ENCODE results near the gene EVPL. TPM values are rescaled to one million over a fixed set of nuclear protein-coding genes. Genes with fewer than 3 reads are reported as not detected.

EVPL gene
- total and polyA plus RNA-seq, 2 of the 13 experiments (the other 11 are each of a cell fraction or from before 2014, with no cell fraction given) = 2.1 to 8.2 TPM

DNA sequence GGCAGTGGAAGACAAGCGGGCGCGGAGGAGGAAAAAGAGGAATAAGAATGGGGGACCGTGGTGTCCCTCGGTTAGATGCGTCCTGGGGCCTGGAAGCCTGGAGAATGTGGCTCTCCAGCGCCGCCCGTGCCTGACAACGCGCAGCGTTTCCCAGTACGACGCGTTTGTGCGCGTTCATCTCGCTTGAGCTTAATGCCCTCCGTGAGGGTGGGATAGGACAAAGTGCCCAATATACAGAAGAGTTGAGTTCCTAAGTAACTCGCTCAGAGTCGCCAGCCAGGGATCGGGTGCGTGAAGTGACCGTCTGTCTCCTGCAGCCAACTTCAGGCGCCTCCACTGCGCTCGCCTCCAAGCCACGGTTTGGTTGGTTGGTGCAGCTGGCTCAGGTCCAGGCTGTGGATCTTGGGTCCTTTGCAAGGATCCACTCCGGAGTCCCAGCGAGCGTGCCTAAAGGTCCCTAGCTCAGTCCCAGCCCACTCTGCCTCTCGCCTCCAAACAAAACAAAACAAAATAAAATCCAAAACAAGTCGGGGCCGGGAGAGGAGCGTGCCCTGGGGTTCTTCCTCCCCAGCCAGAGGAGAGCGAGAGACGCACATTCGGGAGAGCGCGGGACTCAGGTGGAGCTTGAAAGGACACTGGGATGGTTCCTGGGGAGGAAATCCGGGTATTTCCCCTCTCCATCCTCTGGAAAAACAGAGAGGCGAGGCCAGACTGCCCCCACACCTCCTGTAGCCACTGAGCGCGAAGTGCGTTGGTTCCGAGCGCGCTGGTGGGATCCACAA lies 48.4 kb upstream of the EVPL start (continued):
- TF ChIP-seq, protein P1, sequence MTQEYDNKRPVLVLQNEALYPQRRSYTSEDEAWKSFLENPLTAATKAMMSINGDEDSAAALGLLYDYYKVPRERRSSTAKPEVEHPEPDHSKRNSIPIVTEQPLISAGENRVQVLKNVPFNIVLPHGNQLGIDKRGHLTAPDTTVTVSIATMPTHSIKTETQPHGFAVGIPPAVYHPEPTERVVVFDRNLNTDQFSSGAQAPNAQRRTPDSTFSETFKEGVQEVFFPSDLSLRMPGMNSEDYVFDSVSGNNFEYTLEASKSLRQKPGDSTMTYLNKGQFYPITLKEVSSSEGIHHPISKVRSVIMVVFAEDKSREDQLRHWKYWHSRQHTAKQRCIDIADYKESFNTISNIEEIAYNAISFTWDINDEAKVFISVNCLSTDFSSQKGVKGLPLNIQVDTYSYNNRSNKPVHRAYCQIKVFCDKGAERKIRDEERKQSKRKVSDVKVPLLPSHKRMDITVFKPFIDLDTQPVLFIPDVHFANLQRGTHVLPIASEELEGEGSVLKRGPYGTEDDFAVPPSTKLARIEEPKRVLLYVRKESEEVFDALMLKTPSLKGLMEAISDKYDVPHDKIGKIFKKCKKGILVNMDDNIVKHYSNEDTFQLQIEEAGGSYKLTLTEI (CRISPR knock-in tag; conservative IDR thresholded peaks at IDR 0.05) = no peak
- no peak for TF ChIP-seq NPAS2 (CRISPR knock-in tag; IDR thresholded peaks at IDR 0.05; ENCODE audit: borderline replicate concordance)
- TF ChIP-seq ZNF790 (CRISPR knock-in tag; IDR thresholded peaks at IDR 0.05; ENCODE audit: borderline replicate concordance) = no peak
- TF ChIP-seq ATF7-NPFF (CRISPR knock-in tag; IDR thresholded peaks at IDR 0.05; ENCODE audit: low read depth) = no peak
- no peak for TF ChIP-seq HOXA7 (CRISPR knock-in tag; IDR thresholded peaks at IDR 0.05)
- no peak for TF ChIP-seq ZKSCAN5 (CRISPR knock-in tag; IDR thresholded peaks at IDR 0.05)
- TF ChIP-seq, protein P2, sequence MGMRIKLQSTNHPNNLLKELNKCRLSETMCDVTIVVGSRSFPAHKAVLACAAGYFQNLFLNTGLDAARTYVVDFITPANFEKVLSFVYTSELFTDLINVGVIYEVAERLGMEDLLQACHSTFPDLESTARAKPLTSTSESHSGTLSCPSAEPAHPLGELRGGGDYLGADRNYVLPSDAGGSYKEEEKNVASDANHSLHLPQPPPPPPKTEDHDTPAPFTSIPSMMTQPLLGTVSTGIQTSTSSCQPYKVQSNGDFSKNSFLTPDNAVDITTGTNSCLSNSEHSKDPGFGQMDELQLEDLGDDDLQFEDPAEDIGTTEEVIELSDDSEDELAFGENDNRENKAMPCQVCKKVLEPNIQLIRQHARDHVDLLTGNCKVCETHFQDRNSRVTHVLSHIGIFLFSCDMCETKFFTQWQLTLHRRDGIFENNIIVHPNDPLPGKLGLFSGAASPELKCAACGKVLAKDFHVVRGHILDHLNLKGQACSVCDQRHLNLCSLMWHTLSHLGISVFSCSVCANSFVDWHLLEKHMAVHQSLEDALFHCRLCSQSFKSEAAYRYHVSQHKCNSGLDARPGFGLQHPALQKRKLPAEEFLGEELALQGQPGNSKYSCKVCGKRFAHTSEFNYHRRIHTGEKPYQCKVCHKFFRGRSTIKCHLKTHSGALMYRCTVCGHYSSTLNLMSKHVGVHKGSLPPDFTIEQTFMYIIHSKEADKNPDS (CRISPR knock-in tag; IDR thresholded peaks at IDR 0.05) = no peak
- TF ChIP-seq SNAPC2 (CRISPR knock-in tag; IDR thresholded peaks at IDR 0.05) = no peak
- TF ChIP-seq, protein P3, sequence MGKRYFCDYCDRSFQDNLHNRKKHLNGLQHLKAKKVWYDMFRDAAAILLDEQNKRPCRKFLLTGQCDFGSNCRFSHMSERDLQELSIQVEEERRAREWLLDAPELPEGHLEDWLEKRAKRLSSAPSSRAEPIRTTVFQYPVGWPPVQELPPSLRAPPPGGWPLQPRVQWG (CRISPR knock-in tag; IDR thresholded peaks at IDR 0.05; ENCODE audit: borderline replicate concordance, low read depth) = no peak
- no peak for TF ChIP-seq MYC (CRISPR knock-in tag; IDR thresholded peaks at IDR 0.05; ENCODE audit: borderline replicate concordance)
- no peak for TF ChIP-seq POGZ (CRISPR knock-in tag; IDR thresholded peaks at IDR 0.05)
- no peak for TF ChIP-seq FIP1L1 (IDR thresholded peaks at IDR 0.05; ENCODE audit: borderline replicate concordance, insufficient read depth, low read depth, low read length)
- TF ChIP-seq MZF1 (CRISPR knock-in tag; IDR thresholded peaks at IDR 0.05; ENCODE audit: borderline replicate concordance) = no peak
- TF ChIP-seq, protein P4, sequence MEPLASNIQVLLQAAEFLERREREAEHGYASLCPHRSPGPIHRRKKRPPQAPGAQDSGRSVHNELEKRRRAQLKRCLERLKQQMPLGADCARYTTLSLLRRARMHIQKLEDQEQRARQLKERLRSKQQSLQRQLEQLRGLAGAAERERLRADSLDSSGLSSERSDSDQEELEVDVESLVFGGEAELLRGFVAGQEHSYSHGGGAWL (CRISPR knock-in tag; IDR thresholded peaks at IDR 0.05) = no peak

All from HepG2 (cell line).